Osteoblast (primary cell): ENCODE measurements around the gene NACA2. TPM values are rescaled to one million over a fixed set of nuclear protein-coding genes. Genes with fewer than 3 reads are reported as not detected.
"Not testable (repeated sequence)": the region's sequence is repeated elsewhere in the genome, so short reads cannot be mapped to it uniquely, and the experiment has no call there.

Source experiments
- DNase-seq: peaks from one replicate; pipeline ENCODE4 v3.0.0; 2011; ENCODE audit warnings: low spot score, mixed read lengths; ENCODE audit not compliant: insufficient read length; ENCODE audit errors: missing footprints
- H2AFZ ChIP-seq: 2 replicates; pipeline ENCODE4 v1.6.0; 2011; ENCODE audit warnings: mild to moderate bottlenecking, low read length
- H3K27ac ChIP-seq: 2 replicates; pipeline ENCODE4 v1.5.1; 2011; ENCODE audit warnings: mild to moderate bottlenecking, low read depth, low read length, moderate library complexity
- H3K27me3 ChIP-seq: 2 replicates; pipeline ENCODE4 v1.6.0; 2012; ENCODE audit warnings: mild to moderate bottlenecking, control low read depth, inconsistent platforms, low read length, moderate library complexity; ENCODE audit not compliant: insufficient read depth
- H3K36me3 ChIP-seq: 2 replicates; pipeline ENCODE4 v1.5.1; 2011; ENCODE audit warnings: mild to moderate bottlenecking, low read length, control low read depth, moderate library complexity; ENCODE audit not compliant: insufficient read depth
- H3K4me1 ChIP-seq: 2 replicates; pipeline ENCODE4 v1.5.1; 2011; ENCODE audit warnings: mild to moderate bottlenecking, low read length, control low read depth, moderate library complexity; ENCODE audit not compliant: insufficient read depth
- H3K4me2 ChIP-seq: 2 replicates; pipeline ENCODE4 v1.6.0; 2011; ENCODE audit warnings: mild to moderate bottlenecking, low read length; ENCODE audit not compliant: insufficient read depth
- H3K4me3 ChIP-seq: fragments of 200-600 bp; sonication (generic); 3 replicates; pipeline ENCODE4 v1.5.1; 2012; ENCODE audit warnings: mild to moderate bottlenecking, low read length, inconsistent platforms; ENCODE audit not compliant: insufficient read depth
- H3K79me2 ChIP-seq: 2 replicates; pipeline ENCODE4 v1.6.0; 2012; ENCODE audit warnings: mild to moderate bottlenecking, low read length, control low read depth, inconsistent platforms; ENCODE audit not compliant: insufficient read depth
- H3K9me3 ChIP-seq: 2 replicates; pipeline ENCODE4 v1.5.1; 2011; ENCODE audit warnings: low read depth, low read length, control low read depth
- H4K20me1 ChIP-seq: 2 replicates; pipeline ENCODE4 v1.6.0; 2012; ENCODE audit warnings: mild to moderate bottlenecking, low read length, control low read depth; ENCODE audit not compliant: insufficient read depth
- total RNA-seq: library from RNA; depleted of rRNA; stranded (reverse); fragments of >200 nt; gene quantifications from 2 replicates; pipeline ENCODE4 v1.2.3, GENCODE V29; 2012
- TF ChIP-seq, protein P1 (sequence below): IDR thresholded peaks from 2 replicates; pipeline ENCODE4 v1.5.1; 2011; ENCODE audit warnings: mild to moderate bottlenecking, low read depth, low read length, moderate library complexity; ENCODE audit errors: extremely low read depth

Gene NACA2
- total RNA-seq, 1 donor: under 0.01 TPM

DNA sequence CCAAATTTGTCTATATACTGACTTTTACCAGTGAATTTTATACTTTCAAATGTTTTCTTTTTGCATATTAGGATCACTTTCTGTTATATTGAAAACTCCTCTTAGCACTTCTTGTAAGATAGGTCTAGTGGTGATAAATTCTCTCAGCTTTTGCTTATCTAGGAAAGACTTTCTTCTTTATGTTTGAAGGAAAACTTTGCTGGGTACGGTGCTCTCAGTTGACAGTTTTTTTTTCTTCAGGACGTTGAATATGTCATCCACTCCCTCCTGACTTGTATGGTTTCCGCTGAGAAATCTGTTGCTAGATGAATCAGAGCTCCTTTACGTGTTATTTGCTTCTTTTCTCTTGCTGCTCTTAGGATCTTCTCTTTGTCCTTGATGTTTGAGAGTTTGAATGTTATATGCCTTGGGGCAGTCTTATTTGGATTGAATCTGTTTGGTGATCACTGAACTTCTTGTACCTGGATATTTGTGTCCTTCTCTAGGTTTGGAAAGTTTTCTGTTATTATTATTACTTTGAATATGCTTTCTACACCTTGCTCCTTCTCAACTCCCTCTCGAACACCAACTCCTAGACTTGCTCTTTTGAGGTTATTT is 44.0 kb upstream of the NACA2 start:
- Histone ChIP-seq H3K27ac (no peak overlapping the region), H3K79me2 (no peaks in the 10 kb centered on the region), H3K27me3 (no peaks in the 10 kb centered on the region), H3K36me3 (no peaks in the 10 kb centered on the region), H3K4me1 (no peaks in the 10 kb centered on the region), H3K9me3 (no peaks in the 10 kb centered on the region), H2AFZ (no peak overlapping the region), H3K4me2 (no peak overlapping the region), H4K20me1 (no peaks in the 10 kb centered on the region), H3K4me3 (no peak overlapping the region)
- TF ChIP-seq, protein P1, sequence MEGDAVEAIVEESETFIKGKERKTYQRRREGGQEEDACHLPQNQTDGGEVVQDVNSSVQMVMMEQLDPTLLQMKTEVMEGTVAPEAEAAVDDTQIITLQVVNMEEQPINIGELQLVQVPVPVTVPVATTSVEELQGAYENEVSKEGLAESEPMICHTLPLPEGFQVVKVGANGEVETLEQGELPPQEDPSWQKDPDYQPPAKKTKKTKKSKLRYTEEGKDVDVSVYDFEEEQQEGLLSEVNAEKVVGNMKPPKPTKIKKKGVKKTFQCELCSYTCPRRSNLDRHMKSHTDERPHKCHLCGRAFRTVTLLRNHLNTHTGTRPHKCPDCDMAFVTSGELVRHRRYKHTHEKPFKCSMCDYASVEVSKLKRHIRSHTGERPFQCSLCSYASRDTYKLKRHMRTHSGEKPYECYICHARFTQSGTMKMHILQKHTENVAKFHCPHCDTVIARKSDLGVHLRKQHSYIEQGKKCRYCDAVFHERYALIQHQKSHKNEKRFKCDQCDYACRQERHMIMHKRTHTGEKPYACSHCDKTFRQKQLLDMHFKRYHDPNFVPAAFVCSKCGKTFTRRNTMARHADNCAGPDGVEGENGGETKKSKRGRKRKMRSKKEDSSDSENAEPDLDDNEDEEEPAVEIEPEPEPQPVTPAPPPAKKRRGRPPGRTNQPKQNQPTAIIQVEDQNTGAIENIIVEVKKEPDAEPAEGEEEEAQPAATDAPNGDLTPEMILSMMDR: no peak
- DNase-seq: no peak

DNA sequence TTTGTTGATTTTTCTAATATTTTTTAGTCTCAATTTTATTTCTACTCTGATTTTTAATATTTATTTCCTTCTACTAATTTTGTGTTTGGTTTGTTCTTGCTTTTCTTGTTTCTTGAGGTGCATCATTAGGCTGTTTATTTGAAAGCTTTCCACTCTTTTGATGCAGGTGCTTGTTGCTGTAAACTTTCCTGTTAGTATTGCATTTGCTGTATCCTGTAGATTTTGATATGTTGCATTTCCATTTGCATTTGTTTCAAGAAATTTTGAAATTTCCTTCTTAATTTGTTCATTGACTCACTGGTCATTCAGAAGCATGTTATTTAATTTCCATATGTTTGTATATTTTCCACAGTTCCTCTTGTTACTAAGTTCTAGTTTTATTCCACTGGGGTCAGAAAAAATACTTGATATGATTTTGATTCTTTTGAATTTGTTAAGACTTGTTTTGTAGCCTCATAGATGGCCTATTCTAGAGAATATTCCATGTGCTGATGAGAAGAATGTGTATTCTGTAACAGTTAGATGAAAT is 43.1 kb upstream of the NACA2 start:
- Histone ChIP-seq H3K27me3 (peaks cover 3% of the 10 kb centered on the region), H3K36me3 (no peaks in the 10 kb centered on the region), H3K4me1 (no peaks in the 10 kb centered on the region), H3K27ac (no peak overlapping the region), H3K9me3 (no peaks in the 10 kb centered on the region), H3K4me2 (no peak overlapping the region), H2AFZ (no peak overlapping the region), H3K4me3 (no peak overlapping the region), H3K79me2 (no peaks in the 10 kb centered on the region), H4K20me1 (no peaks in the 10 kb centered on the region)
- TF ChIP-seq, protein P1: no peak
- DNase-seq: no peak

DNA sequence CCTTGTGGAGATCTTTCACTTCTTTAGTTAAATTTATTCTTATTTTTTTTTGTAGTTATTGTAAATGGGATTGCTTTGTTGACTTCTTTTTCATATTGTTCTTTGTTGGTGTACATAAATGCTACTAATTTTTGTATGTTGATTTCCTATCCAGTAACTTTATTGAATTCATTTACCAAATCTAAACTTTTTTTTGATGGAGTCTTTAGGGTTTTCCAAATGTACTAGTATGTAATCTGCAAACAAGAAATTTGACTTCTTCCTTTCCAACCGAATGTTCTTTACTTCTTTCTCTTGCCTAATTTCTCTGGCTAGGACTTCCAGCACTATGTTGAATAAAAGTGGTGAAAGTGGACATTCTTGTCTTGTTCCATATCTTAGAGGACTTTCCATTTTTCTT is 41.8 kb upstream of the NACA2 start:
- Histone ChIP-seq H4K20me1 (no peaks in the 10 kb centered on the region), H2AFZ (no peak overlapping the region), H3K79me2 (no peaks in the 10 kb centered on the region), H3K4me1 (no peaks in the 10 kb centered on the region), H3K27me3 (peaks cover 3% of the 10 kb centered on the region), H3K4me2 (no peak overlapping the region), H3K36me3 (no peaks in the 10 kb centered on the region), H3K4me3 (no peak overlapping the region), H3K27ac (no peak overlapping the region), H3K9me3 (no peaks in the 10 kb centered on the region)
- TF ChIP-seq, protein P1: no peak
- no peak for DNase-seq

DNA sequence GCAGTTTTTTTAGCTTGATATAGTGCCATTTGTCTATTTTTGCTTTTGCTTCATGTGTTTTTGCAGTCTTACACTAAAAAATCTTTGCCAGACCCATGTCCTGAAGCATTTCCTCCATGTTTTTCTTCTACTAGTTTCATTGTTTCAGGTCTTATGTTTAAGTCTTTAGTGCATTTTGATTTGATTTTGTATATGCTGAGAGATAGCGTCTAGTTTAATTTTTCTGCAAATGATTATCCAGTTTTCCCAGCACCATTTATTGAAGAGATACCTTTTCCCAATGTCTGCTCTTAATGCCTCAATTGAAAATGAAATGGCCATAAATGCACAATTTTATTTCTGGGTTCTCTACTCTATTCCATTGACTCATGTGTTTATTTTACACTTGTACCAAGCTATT is 40.8 kb upstream of the NACA2 start:
- TF ChIP-seq, protein P1: no peak
- H2AFZ ChIP-seq: no peak overlapping the region
- H3K4me2 ChIP-seq: no peak overlapping the region
- H3K4me3 ChIP-seq: no peak overlapping the region
- no peaks in the 10 kb centered on the region for H3K4me1 ChIP-seq
- H4K20me1 ChIP-seq: no peaks in the 10 kb centered on the region
- DNase-seq: no peak
- H3K36me3 ChIP-seq: no peaks in the 10 kb centered on the region
- peaks cover 5% of the 10 kb centered on the region for H3K27me3 ChIP-seq
- no peaks in the 10 kb centered on the region for H3K9me3 ChIP-seq
- no peaks in the 10 kb centered on the region for H3K79me2 ChIP-seq
- H3K27ac ChIP-seq: no peak overlapping the region

DNA sequence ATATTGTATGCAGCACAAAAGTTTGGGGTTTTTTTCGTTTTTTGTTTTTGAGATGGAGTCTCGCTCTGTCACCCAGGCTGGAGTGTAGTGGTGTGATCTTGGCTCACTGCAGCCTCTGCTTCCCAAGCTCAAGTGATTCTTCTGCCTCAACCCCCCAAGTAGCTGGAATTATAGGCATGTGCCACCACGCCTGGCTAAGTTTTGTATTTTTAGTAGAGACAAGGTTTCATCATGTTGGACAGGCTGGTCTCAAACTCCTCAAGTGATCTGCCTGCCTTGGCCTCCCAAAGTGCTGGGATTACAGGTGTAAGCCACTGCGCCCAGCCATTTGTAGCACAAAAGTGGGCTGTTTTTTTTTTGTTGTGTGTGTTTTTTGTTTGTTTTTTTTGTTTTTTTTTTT is 37.1 kb upstream of the NACA2 start:
- not testable (repeated sequence) for H3K79me2 ChIP-seq, H4K20me1 ChIP-seq, H3K4me2 ChIP-seq, H3K4me3 ChIP-seq, DNase-seq, H3K27me3 ChIP-seq, H3K27ac ChIP-seq, H3K4me1 ChIP-seq, H3K36me3 ChIP-seq, H3K9me3 ChIP-seq, H2AFZ ChIP-seq
